ENCODE results near the gene ARAP3. TPM values are rescaled to one million over a fixed set of nuclear protein-coding genes. Genes with fewer than 3 reads are reported as not detected.
A peak's percentile ranks its signal among the peaks of the same experiment; 100 is the strongest.

The ARAP3 gene
- total and polyA plus RNA-seq, 8 donors, result 1.2 to 11.9 (median 2.3) TPM

GRCh38 chr5:141692533-141692888, 10.5 kb upstream of the ARAP3 start:
- H3K36me3 ChIP-seq, result no peaks in the 10 kb centered on the region
- peaks cover 0 to 3% (median 0%) of the 10 kb centered on the region in 4 donors for H3K27me3 ChIP-seq
- 13 to 17% methylated on average over 5 of the region's 5 CpGs for WGBS, 2 donors
- no peak for TF ChIP-seq CTCF (IDR thresholded peaks at IDR 0.05)
- ATAC-seq, result no peak
- no peak for FAIRE-seq
- H3K9me3 ChIP-seq, result no peaks in the 10 kb centered on the region
- intact Hi-C loops (cut with DNase I), result loop anchor here in 1 of 3 donors (5.0 kb wide), 1 partner anchor 265 kb away; the partner anchor contains the start of gene PCDH12
- peaks cover 0 to 3% (median 3%) of the 10 kb centered on the region in 3 donors for H3K4me1 ChIP-seq
- no peak overlapping the region for H3K27ac ChIP-seq
- DNase-seq, result no peak
- H3K4me3 ChIP-seq, result peak overlapping the region in 2 of 4 donors; percentile 26 to 38

DNA sequence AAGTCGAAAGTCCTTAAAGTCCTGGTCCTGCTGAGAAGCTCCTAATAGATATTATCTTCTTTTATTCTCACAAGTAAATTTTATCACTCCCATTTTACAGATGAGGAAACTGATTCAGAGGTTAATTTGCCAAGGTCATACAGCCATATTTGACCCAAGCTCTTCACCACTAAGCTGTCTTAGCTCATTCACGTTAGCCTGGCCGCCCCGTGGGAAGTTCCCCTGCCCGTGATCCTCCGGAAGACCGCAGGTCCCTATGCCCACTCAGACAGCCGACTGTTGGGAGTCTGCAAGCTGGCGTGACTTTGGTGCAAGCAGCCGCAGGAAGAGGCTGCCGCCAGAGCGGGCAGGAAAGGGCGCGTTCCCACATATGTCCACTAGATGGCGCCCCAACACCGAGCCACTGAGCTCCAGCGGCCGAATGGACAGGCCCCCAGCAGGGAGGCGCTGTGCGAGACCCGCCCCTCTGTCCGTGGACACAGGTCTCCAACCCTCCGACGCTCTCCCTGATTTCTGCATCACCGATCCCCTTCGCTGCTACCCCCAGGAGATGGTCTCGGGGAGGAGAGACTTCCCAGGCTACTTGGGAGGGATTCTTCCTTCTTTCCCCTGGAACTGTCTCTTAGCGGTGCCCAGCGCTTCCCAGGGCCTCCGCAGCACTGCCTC, 10.0 kb upstream of the ARAP3 start:
- 1% methylated on average over 30 of the region's 30 CpGs for WGBS, 2 donors
- Histone ChIP-seq H3K27me3 (peaks cover 0 to 3% (median 0%) of the 10 kb centered on the region in 4 donors), H3K36me3 (no peaks in the 10 kb centered on the region), H3K27ac (no peak overlapping the region), H3K4me3 (peak overlapping the region in 2 of 4 donors; percentile 26 to 38), H3K4me1 (peaks cover 0 to 3% (median 3%) of the 10 kb centered on the region in 3 donors), H3K9me3 (no peaks in the 10 kb centered on the region)
- DNase-seq, result peak; percentile 77 to 98 (median 90)
- no peak for FAIRE-seq
- TF ChIP-seq CTCF (IDR thresholded peaks at IDR 0.05), result peak; percentile 98 to 99 (median 98)
- ATAC-seq, result peak; percentile 95 to 100 (median 98)
- intact Hi-C loops (cut with DNase I), result loop anchor here in 1 of 3 donors (5.0 kb wide), 1 partner anchor 265 kb away; the partner anchor contains the start of gene PCDH12

- FAIRE-seq (no peak), DNase-seq (no peak), ATAC-seq (no peak)
- Histone ChIP-seq H3K4me3 (no peak overlapping the region), H3K4me1 (peaks cover 0 to 3% (median 3%) of the 10 kb centered on the region in 3 donors), H3K27me3 (peaks cover 0 to 3% (median 0%) of the 10 kb centered on the region in 4 donors), H3K9me3 (no peaks in the 10 kb centered on the region), H3K27ac (no peak overlapping the region), H3K36me3 (no peaks in the 10 kb centered on the region)
- intact Hi-C loops (cut with DNase I), result loop anchor here in 1 of 3 donors (5.0 kb wide), 1 partner anchor 266 kb away; the partner anchor contains the start of gene PCDH12
- 51 to 53% methylated on average over 9 of the region's 9 CpGs for WGBS, 2 donors
- no peak for TF ChIP-seq CTCF (IDR thresholded peaks at IDR 0.05)
These were observed 9.3 kb upstream of the ARAP3 start for GRCh38 chr5:141691286-141691866.

- intact Hi-C loops (cut with DNase I), result loop anchor here in 1 of 3 donors (5.0 kb wide), 1 partner anchor 270 kb away; the partner anchor contains the start of gene PCDH12
- 65 to 72% methylated on average over 3 of the region's 3 CpGs for WGBS, 2 donors
- no peak overlapping the region for H3K27ac ChIP-seq
- no peaks in the 10 kb centered on the region for H3K9me3 ChIP-seq
- no peaks in the 10 kb centered on the region for H3K4me1 ChIP-seq
- no peak for FAIRE-seq
- DNase-seq, result no peak
- no peaks in the 10 kb centered on the region for H3K36me3 ChIP-seq
- H3K4me3 ChIP-seq, result no peak overlapping the region
- ATAC-seq, result no peak
- TF ChIP-seq CTCF (IDR thresholded peaks at IDR 0.05), result no peak
- H3K27me3 ChIP-seq, result peaks cover 0 to 3% (median 0%) of the 10 kb centered on the region in 4 donors
These were observed 4.8 kb upstream of the ARAP3 start for GRCh38 chr5:141686648-141687416.
